HuH-7.5 (cell line): ENCODE measurements around the gene CCDC85A.

Experiments
- DNase-seq: peaks from one replicate; pipeline ENCODE4 v3.0.0; 2011; ENCODE audit warnings: low spot score

Gene CCDC85A

GRCh38 chr2:56195563-56195962 is 11.8 kb downstream of the CCDC85A start:
- DNase-seq, result no peak

- no peak for DNase-seq
These were observed 14.0 kb downstream of the CCDC85A start for GRCh38 chr2:56197816-56198215.

- no peak for DNase-seq
These were observed 15.1 kb downstream of the CCDC85A start for GRCh38 chr2:56198936-56199335.

DNA sequence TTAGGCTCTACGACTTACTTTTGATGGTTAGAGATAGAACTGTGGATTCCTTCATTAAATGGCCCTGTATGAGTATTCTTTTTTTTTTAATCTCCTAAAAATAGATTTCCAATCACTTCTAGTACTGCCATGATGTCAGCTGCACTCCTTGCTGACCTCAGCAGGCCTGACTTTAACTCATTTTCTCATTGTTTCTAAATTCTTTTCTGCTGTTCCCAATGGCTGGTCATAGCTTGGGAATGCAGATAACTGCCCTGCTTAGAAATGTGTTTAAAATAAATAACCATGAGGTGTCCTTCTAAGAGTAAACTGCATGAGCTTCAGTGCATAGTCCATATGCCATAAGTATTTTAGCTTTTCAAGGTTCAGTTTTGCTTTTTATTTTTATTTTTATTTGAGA is 15.7 kb downstream of the CCDC85A start:
- no peak for DNase-seq

- DNase-seq, result no peak
These were observed 18.8 kb downstream of the CCDC85A start for GRCh38 chr2:56202381-56203121.

DNA sequence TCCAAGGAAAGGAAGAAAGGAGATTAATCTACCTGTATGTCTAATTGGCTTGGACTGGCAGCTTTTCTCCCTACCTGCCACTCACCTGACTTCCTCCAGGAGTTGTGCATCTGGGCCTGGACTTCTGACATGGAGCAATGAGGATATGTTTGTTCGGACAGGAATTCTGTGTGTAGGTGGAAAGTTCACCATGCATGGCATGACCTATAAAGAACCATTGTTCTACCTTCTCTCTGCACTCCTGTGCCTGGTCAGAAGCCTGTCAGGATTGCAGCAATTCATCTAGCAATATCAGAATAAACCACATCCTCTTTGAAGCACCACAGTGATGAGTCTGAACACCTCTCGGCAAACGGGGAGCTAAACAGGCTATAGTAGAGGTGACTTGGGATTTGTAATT is 20.8 kb downstream of the CCDC85A start:
- no peak for DNase-seq

GRCh38 chr2:56206250-56206649 is 22.5 kb downstream of the CCDC85A start:
- no peak for DNase-seq

GRCh38 chr2:56207760-56208159 is 24.0 kb downstream of the CCDC85A start:
- no peak for DNase-seq

DNA sequence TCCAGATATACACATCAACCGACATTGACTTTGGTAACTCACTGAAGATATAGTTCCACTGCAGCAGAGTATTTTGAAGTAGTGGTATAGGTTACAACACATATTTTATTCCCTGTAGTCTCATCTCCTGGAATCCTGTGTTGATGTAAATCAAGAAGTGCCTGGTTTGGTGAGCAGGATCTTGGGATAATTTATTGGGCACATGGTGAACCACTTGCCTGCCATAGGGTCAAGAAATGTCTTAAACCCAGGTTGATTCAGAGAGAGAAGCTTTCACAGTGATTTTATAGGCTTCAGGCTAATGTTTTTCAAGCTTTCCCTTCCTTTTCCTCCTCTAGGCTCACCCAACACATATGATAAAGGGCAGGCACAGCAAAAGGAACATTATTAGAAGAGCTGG is 24.6 kb downstream of the CCDC85A start:
- no peak for DNase-seq

DNA sequence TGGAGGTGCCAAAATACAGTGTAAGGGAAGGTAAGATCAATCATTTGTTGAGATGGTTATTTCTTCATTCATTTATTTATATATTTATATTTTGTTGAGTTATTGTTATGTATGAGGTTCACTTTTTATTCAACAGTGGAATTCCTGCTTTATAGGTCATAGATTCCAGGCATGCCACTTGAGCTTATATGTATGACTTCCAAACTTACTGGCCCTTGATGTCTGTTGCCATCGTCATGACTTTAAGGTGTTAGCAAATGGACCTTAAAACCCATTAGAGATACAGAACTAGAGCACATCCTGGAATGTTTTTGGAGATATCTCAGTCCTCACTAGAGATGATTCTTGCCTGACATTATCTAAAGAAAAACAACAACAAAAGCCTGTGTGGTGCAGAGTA is 25.9 kb downstream of the CCDC85A start:
- no peak for DNase-seq

- DNase-seq, result no peak
These were observed 26.5 kb downstream of the CCDC85A start for GRCh38 chr2:56210291-56210690.

DNA sequence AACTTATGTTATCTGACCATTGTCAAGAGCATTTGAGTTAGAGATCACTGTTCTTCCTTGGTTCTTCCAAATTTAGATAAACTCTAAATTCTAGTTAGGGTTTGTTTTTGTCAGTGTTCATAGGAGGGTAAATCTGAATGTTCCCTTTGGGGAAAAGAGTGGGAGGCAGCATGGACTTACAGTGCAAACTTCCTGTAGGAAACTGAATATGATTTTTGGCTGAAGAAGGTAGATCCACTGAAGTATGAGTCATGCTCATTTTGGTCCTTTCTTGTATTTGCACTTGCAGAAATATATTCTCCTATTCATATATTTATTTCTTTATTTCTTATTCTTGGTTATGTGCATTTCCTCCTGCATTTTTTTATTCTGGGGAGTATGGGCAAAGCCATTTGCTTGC is 27.3 kb downstream of the CCDC85A start:
- no peak for DNase-seq

GRCh38 chr2:56215911-56216310 is 32.1 kb downstream of the CCDC85A start:
- DNase-seq, result no peak

DNA sequence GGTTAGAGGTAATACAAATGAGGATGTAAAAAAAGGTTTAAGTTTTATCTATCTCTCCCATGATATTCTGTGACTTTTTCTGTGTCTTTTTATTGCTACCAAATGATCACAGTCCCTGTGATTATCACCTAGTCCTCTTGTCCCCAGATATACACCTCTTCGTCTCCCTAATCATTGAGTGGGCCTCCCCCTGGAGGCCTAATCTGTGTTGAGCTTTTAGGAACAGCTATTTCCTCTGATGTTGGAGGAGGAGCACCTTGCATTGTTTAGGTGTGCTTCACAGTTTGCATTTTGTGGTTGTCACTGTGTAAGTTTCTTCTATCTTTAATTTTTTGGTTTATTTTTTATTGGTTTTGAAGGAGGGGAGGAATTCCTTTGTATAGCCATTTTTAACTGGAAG is 33.3 kb downstream of the CCDC85A start:
- no peak for DNase-seq

- no peak for DNase-seq
These were observed 38.7 kb downstream of the CCDC85A start for GRCh38 chr2:56222481-56222880.

DNA sequence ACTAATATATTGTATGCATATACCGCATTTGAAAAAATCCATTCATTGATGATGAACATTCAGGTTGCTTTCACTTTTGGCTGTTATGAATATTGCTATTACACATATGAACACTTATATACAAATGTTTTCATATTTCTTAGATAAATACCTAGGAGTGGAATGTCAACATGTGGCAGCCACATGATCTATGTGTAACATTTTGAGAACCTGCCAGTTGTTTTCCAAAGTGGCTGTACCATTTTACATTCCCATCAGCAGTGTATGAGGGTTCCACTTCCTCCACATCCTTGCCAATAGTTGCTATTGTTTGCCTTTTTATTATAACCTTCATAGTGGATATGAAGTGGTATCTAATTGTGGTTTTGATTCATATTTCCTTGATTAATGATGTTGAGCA is 40.5 kb downstream of the CCDC85A start:
- DNase-seq, result no peak

- no peak for DNase-seq
These were observed 44.0 kb downstream of the CCDC85A start for GRCh38 chr2:56227811-56228210.

DNA sequence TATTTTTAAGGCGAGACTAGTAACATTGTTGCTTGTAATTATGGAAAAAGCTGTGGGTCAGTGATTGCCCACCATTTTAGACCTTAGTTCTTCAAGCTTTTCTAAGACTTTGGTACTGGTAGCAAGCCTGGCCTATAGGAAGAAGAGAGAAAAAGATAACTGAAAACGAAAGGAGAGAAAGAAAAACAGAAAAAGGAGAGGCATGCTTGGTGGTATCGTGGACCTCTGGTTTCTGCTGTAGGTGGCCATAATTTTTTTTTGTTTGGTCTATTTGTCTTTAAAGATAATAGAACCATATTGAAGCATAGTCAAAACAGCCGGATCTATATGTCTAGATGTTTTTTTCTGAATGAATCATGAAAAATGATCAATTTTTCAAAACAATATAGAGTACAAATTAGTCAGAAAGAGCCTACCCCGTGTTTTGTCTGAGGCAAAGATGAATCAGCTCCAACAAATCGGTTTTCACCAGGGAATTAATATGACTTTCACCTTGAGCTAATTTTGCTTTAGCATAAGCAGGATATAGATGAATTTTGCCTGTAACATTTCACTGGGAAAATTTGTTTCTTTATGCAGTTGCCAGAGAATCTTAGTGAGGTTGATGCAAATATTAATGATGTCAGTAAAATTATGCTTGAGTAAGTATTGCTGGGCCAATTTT is 45.7 kb downstream of the CCDC85A start:
- no peak for DNase-seq

- DNase-seq, result no peak
These were observed 46.4 kb downstream of the CCDC85A start for GRCh38 chr2:56230156-56230555.

DNA sequence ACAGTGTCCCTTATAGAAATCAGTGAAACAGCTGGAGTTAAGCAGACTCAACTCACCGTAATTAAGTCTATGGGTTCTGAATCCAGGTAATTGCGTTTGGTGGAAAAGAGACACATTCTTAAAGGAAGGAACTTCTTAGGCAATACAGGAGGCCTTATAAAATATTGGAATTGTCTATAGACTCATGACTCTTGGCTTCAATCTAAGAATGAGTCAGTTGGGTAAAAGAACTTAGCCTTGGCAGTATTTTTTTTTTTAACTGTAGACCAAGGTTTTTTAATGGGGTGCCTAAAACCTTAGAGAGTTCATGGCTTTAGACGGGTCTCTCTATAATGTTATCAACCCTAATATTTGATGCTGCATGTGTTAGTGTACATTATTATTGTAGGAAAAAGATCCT is 47.6 kb downstream of the CCDC85A start:
- DNase-seq, result no peak

GRCh38 chr2:56232912-56233311 is 49.1 kb downstream of the CCDC85A start:
- no peak for DNase-seq

GRCh38 chr2:56234241-56234640 is 50.5 kb downstream of the CCDC85A start:
- no peak for DNase-seq

DNA sequence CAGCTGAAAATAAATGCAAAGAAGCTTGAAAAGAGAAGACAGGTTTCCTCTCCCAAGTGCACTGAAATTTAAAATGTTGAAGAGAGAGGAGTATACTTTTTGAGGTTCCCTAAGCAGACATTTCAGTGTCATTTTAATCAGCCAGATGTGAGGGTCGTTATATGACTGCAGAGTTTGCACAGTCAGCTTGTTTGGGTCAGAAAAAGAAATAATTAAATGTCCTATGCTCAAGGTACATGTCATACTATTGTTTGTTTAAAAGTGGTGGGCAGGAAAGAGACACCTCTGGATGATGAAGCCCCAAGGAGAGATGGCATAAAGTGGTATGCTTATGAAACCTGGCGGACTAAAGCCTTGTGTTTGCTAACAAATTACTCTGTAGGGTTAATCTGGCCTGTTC is 55.2 kb downstream of the CCDC85A start:
- DNase-seq, result no peak

GRCh38 chr2:56239437-56239836 is 55.6 kb downstream of the CCDC85A start:
- DNase-seq, result no peak
